ENCODE results near the gene ACOX3.
"Not testable (repeated sequence)": the region's sequence is repeated elsewhere in the genome, so short reads cannot be mapped to it uniquely, and the experiment has no call there.

The ACOX3 gene

DNA sequence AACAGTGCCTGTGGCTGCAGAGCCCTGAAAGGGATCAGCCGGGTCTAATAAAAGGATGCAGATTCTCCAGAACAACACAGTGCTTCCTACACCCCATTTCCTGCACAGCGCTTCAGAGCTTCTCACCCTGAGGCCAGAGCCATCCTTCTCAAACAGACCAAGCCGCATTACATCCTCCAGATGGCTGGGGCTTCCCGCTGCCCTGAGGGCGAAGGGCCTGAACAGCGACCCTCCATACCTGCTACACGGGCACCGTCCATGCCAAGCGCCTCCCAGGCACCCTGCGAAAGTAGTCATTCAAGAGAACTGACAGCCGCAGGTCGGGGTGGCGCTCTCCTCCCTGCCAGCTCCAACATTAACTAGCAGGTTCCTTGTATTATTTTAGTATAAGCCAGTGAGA, 36.5 kb downstream of the ACOX3 start:
- DNase-seq: no peak

DNA sequence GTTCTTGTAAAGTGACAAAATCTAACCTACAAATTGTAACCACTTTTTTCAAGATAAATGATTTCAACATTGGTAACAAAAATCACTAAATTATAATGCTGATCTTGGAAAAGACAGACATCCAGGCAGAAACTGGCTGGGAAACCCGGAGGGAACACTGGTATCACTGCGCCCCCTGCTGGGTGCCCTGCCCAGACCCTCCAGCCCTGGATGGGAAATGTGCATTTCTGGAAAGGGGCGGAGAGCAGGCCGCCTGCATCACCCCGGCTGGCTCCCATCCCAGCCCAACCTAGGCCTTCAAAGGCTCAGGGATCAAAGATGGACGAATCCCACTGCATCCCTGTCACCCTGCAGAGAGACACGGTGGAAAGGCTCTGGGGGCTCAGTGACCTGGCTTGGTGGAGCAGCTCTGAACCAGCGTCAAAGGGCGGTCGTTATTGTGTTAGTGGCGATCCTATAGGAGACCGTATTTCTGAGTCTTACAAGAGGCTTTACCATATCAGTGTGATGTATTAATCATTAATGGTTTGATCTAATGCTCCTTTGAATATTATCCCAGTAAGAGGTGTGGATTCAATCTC, 37.3 kb downstream of the ACOX3 start:
- DNase-seq: peak in 3 of 4 experiments; percentile 21 to 27 (median 22)

DNA sequence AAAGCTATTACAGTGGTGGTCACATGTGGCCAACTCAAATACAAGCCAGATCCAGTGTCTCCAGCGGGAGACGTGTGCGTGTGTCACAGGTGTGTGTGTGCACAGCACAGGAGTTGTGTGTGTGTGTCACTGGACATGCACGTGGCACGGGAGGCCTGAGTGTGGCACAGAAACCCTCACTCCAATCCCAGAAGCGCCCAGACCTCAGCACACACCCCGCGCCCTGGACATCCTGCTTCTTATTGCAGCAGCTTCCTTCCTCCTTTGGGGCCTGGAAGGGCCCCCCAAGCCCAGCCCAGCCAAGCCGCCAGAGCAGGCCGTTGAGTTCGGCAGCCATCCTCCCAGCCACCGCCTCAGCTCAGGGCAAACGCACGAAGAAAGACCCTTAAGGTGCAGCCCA, 37.9 kb downstream of the ACOX3 start:
- DNase-seq: no peak

DNA sequence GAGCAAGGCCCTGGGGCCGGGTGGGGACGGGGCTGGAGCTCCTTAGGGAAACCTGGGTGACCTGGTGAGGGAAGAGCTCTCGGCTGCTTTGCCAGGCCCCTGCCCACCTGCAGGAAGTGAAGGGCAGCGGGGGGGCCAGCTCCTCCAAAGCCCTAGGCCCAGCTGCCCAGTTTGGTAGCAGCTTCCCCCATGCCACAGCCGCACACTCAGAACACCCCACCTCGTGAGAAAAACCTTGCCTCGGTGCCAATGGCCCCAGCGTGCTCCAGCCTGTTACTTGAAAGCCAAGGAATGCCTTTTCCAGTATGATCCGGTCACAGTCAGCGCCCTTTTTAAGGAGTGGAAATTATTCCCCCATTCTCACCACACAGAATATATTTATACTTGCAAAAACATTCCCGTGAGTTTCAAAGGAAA, 38.3 kb downstream of the ACOX3 start:
- no peak for DNase-seq

DNA sequence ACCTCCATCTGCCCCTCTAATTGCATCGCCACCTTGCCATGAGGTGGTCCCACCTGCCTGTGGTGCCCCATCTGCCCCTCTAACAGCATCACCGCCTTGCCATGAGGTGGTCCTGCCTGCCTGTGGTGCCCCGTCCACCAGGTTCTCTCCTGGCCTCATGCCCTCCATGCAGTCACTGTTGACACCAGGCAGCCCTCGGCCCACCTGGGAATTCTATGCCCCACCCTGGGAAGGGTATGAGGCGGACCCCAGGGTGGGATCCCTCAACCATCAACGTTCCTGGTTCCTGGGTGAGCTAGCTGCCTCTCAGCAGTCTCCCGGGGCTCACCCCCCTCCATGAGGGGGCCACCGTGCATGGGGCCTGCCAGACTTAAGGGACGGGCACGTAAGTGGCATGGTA, 38.9 kb downstream of the ACOX3 start:
- DNase-seq: no peak

DNA sequence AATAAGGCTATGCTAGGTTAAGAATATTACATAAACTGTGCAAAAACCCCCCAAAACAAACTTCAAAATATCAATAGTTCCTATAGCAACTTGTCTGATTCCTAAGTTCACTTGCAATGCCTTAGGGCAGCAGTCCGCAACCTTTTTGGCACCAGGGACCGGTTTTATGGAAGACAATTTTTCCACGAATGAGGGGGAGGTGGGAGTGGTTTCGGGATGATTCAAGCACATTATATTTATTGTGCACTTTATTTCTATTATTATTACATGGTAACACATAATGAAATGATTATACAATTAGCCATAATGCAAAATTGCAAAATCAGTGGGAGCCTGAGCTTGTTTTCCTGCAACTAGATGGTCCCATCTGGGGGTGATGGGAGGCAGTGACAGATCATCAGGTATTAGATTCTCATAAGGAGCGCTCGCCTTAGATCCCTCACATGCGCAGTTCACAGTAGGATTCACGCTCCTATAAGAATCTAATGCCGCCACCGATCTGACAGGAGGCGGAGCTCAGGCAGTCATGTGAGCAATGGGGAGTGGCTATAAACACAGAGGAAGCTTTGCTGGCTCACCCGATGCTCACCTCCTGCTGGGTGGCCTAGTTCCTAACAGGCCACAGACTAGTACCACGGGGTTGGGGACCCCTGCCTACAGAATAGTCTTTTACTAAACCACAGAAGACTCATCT, 39.7 kb downstream of the ACOX3 start:
- DNase-seq: no peak

DNA sequence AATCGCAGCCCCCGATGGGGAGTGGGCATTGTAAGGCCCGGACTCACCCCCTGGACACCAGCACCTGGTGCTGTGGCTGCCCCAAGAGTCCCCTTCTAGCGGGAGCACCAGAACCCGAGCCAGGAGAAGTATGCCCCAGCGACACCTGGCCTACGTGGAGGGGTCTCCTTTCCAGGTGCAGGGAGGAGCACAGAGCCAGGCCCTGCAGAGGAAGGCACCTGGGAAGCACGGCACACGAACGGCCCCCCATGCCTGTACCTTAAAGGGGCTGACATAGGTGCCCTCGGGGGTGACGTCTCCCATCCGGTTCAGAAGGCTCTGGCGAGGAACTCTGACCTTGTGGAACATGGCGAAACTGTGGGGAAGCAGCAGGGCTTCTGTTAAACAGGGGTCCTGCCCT, 41.2 kb downstream of the ACOX3 start:
- DNase-seq: no peak

DNA sequence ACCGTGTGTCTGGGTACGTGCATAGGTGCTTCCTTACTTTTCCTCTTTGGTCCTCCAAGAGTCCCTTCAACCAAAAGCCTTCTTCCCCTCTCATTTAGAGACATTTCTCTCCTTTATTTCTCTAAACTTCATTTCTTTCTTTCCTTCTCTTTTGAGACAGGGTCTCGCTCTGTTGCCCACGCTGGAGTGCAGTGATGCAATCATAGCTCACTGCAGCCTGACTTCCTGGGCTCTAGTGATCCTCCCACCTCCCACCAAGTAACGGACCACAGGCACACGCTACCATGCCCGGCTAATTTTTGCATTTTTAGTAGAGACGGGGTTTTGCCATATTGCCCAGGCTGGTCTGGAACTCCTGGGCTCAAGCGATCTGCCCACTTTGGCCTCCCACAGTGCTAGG, 42.2 kb downstream of the ACOX3 start:
- DNase-seq: no peak

DNA sequence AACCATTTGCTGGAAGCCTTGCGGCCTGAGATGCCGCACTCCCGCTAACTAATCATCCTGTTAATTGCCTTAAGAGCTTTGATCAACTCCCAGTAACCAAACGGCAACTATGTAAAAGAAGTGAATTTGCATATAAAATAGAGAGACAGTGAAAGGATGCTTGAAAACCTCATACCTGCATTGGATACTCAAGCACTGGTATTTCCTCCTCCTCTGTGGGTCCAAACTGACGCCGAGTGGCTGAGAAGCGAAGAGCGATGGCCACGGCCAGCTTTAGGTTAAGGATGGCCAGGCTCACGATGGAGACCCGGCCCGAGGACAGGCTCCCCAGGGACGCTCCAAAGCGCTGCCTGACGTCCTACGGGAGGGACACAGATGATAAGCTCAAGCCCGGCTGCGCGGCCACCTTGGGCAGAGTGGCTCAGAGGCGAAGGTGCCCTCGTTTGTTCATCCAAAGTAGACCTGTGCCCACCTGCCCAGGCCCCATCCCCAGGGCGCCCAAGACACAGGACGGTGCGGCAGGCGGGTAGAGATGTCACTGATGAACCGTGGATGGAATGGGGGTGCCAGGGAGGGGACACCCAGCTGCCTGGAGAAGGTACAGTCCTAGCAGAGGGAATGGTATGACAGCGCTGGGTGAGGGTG, 43.6 kb downstream of the ACOX3 start:
- no peak for DNase-seq

DNA sequence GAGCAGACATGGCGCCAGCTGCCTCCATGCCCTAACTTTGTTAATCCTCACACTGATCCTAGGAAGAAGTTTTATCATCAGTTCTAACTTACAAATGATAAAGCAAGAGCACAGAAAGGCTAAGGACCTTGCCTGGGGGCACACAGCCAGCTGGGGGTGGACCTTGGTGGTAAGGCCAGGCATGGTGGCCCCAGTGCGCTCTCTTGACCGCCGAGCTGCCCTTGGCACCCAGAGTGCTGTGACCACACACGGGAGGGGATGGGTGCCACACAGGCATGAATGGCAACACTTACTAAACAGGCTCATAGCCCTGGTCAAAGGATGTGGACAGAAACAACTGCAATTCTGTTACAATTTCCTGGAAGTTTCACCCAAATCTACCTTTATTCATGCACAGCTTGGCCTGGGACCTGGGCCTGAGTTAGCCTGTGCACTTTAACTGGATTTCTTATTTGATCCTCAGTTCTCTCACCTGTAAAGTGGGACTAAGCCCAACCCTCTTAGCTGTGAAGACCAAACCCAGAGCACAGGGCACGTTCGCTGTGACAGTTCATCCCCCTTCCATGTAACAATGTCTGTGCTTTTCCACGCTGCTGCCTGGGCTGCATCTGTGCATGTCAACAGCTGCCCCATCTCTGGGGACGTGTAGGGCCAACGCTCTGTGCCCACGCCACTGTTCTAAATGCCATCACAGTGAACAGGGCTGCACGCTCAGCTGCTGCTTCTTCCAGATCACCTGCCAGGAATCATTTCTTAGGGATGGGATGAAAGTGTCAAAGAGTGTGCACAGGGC, 44.8 kb downstream of the ACOX3 start:
- DNase-seq: no peak

DNA sequence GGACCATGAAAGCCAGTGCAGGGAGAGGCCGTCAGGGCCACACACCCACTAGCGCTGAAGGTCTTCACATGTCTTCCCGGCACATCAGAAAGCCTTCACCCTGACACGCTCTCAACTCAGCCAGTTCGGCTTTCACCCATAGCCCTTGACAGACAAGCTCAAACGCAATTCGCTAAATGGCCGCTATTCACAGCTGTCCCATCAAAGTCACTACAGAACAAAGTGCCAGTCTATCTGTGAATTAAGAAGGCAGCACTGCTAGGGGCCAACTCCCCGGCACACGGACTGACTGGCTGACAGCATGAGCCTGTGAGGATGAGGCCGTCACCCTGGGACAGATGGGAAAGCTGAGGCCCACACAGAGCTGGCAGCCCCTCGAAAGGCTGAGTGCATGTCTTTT, 45.7 kb downstream of the ACOX3 start:
- DNase-seq: no peak

DNA sequence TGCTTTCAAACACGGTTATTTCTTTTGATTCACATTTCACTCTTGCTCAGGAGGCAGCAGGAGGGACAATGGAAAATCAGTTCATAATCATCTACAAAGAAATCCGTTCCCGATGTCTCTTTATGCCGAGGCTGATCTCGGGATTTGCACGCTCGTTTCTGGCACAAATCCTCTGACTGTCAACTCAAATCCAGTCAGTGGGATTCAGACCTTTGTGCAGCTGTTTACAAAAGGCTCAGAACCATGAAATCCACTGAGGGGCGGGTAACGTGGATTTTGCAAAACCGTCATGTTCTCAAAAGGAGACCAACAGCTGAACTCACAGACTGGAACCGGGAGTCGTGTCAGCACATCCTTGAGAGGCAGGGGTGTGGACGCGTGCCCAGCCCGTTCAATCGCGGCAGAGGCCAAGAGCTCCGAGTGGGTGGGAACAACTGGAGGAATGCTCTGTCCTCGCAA, 46.4 kb downstream of the ACOX3 start:
- no peak for DNase-seq

DNA sequence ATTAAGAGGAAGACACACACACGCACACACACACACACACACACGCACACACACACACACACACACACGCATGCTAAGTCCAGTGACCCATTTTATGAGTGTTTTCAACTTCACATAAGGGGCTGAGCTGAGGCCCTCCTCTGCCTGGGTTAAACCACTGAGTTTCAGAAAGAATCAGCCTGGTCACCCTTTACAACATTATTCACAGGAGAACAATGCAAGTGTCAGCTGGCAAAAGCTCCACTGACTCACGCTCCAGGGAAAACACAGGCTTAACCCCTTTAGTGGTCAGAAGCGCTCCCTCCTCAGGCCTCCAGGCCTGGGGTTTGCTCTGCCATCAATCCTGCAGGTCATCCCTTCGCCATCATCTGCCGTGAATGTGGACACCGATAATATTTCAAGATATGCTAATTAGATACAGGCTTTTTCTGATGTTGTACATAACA, 46.9 kb downstream of the ACOX3 start:
- DNase-seq: no peak

DNA sequence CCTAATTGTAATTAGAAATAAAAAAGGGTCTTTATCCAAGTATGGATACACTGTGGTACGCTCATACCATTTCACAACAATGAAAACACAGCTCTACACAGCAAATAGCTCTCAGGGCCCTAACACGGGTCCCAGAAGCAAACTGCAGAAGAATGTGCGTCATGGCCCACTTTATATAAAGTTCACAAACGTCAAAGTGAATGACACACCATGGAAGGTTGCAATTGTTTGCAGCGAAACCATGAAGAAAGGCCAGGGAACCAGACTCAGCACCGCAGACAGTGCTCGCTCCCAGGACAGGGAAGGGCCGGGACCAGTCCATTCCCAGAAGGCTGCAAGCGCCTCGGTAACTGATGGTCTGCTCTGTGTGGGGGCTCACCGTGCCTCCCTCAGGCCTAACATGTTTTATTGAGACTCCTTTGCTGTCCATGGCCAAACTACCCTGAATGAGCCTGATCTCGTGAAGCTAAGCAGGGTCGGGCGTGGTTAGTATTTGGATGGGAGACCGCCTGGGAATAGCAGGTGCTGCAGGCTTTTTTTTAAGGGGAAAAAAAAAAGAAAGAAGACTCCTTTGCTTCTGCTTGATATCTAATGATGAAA, 47.8 kb downstream of the ACOX3 start:
- no peak for DNase-seq

DNA sequence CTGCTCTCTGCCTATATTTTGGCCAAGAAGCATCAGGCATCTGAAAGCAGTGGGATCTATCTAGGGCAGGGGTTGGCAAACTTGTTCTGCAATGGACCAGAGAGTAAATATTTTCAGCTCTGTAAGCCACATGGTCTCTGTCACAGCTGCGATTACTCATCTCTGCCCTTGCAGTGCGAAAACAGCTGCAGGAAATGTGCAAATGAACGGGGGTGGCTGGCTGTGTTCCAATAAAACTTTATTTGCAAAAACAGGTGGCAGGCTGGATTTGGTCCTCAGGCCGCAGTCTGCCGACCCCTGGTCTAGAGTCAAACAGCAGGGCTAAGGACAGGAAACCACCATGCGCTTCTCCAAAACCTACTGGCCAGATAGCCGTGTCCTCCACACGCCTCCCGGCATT, 48.6 kb downstream of the ACOX3 start:
- DNase-seq: no peak

DNA sequence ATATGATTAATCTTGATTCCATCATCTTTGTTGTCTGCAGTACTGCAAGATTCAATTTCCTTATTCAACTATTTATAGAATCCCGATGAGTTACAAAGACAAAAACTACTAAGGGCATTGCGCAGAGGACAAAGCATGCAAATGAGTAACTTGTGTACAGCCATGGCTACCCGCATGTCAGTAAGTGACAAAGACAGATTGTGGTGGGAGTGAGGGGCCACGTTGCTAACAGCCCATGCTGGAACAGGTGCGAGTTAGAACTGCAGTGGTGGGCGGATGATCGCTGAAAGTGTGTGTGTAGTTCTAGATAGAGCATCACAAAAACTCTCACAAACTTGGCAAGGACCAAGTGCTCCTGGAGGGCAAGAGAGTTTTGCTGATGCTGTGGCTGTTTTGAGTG, 49.5 kb downstream of the ACOX3 start:
- DNase-seq: no peak

DNA sequence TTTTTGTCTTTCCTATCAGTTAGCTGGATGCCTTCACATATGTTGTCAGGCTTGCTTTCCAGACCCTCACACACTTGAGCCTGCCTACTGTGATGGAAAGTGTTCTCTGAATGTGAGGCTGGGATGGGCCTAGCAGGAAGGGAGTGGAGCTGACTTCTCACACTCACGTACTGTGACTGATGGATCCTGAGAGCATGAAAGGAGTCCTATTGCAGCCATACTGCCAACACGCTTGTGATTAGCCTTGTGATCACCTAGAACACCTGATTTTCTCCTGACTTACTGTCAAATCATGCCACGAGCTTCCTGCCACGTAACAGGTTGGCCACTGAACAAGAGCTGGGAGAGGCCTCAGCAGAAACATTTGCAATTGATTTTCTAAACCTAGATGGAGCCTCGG, 49.9 kb downstream of the ACOX3 start:
- no peak for DNase-seq

DNA sequence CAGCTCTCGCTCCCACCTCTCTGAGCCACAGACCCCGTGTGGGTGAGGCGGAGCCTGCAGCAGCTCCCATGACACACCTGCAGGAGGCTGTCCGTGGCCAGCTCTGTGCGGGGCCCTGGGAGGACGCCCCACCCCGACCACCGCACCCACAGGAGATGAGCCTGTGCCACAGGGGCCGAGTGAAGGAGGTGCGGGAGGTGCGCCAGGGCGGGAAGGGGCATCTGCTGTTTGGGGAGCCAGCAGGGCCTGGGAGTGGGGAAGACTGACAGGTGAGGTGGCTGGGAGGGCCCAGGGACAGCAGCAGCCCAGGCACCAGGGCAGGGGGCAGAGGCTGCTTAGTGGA, 52.0 kb downstream of the ACOX3 start:
- no peak for DNase-seq

DNA sequence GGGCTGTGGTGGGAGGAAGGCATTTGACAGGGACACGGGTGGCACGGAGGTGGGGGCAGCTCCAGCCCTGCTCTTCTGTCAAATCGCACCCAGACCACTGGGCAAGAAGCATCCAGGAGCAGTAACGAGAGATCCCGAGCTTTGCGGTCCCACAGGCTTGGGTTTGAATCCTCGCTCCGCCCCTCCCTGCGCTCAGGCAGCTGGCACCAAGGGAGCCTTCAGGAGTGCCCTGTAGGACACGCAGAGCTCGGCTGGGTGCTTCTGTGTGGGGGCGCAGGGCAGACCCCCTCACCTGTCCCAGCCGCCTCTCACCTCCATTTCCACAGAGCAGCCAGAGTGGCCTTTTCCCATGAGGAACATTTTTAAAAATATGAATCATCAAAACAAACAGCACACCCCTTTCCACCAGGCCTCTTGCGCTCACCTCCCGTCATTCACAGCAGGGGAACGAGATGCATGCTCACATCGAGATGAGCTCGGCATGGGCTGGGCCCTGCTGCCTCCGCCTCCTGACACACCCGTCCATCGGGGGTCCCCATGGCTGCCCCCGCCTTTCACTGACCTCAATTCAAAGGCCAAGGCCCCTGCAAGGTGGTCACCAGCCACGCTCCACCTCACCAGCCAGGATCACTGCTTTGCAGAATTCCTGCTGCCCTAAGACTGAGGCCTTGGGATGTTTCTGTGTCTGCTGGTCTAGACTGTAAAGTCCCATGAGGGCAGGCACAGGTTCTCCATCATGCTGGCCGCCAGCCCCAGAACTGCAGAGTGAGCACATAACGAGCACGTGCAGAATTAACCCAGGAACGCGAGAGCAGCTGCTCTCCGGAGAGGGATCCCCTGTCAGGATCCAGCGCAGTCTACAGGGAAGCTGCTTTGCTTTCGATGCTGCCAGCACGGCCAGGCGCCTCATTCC, 52.7 kb downstream of the ACOX3 start:
- DNase-seq: no peak

DNA sequence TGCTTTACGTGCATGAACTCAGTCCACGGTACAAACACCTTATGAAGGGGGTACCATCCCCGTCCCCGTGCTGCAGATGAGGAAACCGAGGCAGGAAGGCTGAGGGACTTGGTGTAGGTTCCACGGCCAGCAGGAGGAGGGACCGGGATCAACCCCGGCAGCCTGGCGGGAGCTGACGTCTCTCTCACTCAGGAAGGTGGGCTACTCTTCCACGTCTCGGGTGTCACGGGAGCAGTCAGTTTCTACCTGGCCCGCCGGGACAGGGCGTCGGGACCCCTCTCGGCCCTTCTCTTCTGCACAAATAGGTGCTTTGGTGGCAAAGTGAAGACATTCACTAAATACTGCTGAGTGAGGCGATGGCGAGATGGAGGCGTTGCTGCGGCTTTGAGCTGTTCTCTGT, 53.3 kb downstream of the ACOX3 start:
- no peak for DNase-seq

DNA sequence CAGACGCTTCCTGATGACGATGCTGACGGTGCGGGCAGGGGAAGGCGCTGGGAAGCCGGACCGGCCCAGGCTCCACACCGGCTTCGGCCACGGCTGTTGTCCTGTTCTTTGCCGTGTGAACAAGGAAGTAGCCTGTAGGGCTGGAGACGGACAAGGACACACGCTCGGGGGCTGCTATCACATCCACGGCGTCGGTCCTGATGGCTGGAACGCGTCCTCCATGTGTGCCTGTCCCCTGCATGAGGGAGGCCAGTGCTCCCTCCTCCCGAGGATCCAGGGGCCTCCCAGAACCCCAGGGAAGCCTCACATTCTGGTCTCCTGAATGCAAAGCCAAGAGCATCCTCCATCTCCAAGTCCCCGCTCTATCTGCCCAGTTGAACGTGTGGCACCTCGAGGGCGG, 53.8 kb downstream of the ACOX3 start:
- no peak for DNase-seq

DNA sequence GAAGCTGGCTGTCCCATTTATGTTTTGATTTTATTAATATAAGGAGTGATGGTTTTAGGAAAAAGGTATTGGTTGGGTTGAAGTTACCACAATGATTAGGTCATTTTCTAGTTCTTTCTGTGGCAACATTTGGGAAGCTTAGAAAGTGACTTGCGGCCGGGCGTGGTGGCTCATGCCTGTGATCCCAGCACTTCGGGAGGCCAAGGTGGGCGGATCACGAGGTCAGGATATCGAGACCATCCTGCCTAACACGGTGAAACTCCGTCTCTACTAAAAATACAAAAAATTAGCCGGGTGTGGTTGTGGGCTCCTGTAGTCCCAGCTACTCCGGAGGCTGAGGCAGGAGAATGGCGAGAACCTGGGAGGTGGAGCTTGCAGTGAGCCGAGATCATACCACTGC, 54.4 kb downstream of the ACOX3 start:
- not testable (repeated sequence) for DNase-seq
